Epidermal melanocyte (primary cell): ENCODE results near the gene POFUT1.

ENCODE experiments used
- DNase-seq: peaks from one replicate; pipeline ENCODE4 v3.0.0; 2011; ENCODE audit warnings: low spot score; ENCODE audit not compliant: insufficient read length

Gene POFUT1

GRCh38 chr20:32206760-32207625, 687 bp upstream of the POFUT1 start:
- DNase-seq = no peak

DNA sequence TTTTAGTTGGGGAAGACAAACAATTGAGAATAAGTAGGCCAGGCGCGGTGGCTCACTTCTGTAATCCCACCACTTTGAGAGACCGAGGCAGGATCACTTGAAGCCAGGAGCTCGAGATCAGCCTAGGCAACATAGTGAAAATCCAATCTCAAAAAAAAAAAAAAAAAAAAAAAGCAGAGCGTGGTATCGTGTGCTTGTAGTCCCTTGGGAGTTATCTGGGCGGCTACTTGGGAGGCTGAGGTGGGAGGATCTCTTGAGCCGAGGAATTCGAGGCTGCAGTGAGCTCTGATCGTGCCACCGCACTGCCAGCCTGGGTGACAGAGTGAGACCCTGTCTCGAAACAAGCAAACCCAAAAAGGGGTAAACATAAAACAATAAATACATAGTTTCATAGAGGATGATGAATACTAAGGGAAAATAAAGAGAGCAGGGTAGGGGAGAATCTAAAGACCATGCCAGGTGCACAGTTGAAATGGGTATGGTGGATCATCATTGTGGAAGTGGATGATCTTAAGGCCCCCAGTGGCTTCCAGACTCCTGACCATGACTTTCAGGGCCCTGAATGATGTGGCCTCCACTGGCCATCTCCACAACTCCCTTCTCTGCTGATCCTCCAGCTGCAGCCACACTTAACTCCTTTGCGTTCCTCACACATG, 947 bp downstream of the POFUT1 start:
- no peak for DNase-seq

DNA sequence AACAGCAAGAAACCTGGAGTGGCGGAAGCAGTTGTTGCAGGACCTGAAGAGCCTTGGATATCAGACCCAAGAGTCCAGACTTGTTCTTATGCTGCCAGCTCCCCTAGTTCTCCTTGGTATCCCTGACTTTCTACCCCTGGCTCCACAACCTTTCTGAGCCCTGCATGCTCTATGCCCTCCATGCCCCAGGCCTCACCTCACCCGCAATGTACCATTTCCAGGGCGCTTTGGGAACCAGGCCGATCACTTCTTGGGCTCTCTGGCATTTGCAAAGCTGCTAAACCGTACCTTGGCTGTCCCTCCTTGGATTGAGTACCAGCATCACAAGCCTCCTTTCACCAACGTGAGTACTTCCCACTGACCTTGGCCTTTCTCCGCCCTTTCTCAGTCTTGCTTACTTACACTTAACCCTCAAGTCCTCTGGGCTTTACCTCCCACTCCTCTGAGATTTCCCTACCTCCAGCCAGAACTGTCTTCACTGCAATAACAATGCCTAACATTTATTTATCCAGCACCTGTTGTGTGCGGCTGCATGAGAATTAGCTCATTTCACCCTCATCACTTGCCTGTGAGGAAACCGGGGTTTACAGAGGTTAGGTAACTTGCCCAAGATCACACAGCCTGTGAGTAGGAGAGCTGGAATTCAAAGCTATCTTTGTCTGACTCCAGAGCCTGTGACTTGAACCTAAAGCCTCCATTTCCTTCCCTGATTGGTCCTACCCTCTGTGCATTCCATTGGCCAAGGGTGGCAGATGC, 2.3 kb downstream of the POFUT1 start:
- no peak for DNase-seq

DNA sequence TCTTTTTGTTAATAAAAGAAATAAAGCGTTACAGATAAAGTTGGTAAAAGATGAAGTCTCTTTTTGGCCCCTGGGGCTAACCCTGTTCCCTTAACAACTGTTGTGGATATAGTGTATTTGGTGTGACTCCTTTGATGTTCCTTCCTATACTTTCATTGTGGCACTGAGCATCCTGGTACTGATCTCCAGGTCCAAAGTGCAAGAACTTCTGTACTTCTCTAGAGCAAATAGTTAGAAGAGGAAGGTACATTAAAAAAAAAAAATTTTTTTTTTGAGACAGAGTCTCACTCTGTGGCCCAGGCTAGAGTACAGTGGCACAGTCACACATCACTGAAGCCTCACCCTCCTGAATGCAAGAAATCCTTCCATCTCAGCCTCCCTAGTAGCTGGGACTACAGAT, 6.2 kb downstream of the POFUT1 start:
- no peak for DNase-seq

GRCh38 chr20:32215147-32215546, 7.5 kb downstream of the POFUT1 start:
- DNase-seq = no peak

DNA sequence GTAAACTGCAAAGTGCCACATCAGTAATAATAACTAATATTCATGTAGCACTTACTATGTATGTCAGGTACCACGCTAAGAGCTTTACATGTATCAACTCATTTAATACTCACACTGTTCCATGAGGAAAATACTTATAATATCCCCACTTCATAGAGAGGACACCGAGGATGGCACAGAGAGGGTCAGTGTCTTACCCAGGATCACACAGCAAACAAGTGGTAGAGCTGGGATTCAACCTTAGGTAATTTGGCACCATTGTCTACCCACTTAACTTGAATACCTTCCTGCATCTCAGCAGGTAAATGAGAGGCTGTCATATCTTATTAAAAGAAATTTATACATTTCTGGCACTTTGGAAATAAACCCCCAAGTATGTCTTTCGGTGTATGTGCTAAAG, 8.0 kb downstream of the POFUT1 start:
- DNase-seq = no peak

GRCh38 chr20:32216179-32217142, 8.8 kb downstream of the POFUT1 start:
- no peak for DNase-seq

GRCh38 chr20:32218156-32218900, 10.6 kb downstream of the POFUT1 start:
- no peak for DNase-seq

DNA sequence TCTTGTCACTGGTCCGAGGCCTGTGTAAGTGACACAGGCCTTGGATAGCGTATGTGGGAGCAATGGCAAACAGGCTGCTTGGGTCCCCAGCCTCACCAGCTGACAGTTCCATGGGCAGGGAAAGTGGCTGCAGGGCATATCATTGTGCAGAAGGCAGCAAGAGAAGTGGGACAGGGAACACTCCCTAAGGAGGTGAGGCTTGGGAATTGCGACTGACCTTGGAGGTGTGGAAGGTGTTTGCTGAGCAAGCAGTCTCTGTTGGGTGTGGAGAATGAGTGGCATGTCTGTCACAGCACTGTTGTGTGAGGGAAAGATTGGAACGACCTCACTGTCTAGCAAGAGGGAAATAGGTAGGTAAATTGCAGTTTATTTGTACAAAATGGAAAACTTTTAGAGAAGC, 16.8 kb downstream of the POFUT1 start:
- DNase-seq = no peak

DNA sequence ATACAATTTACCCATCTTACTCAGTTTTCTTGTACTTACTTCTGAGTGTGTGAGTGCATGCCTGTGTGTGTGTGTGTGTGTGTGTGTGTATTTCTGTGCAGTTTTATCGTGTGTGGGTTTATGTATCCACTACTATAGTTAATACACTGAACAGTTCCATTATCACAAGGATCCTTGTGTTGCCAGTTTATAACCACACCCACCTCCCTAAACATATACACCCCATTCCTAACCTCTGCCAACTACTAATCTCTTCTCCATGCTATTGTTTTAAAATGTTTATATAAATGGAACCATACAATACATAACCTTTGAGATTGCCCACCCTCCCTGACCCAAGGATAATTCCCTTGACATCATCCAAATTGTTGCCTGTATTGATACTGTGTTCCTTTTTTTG, 18.7 kb downstream of the POFUT1 start:
- DNase-seq = no peak

GRCh38 chr20:32227306-32227705, 19.6 kb downstream of the POFUT1 start:
- DNase-seq = no peak

DNA sequence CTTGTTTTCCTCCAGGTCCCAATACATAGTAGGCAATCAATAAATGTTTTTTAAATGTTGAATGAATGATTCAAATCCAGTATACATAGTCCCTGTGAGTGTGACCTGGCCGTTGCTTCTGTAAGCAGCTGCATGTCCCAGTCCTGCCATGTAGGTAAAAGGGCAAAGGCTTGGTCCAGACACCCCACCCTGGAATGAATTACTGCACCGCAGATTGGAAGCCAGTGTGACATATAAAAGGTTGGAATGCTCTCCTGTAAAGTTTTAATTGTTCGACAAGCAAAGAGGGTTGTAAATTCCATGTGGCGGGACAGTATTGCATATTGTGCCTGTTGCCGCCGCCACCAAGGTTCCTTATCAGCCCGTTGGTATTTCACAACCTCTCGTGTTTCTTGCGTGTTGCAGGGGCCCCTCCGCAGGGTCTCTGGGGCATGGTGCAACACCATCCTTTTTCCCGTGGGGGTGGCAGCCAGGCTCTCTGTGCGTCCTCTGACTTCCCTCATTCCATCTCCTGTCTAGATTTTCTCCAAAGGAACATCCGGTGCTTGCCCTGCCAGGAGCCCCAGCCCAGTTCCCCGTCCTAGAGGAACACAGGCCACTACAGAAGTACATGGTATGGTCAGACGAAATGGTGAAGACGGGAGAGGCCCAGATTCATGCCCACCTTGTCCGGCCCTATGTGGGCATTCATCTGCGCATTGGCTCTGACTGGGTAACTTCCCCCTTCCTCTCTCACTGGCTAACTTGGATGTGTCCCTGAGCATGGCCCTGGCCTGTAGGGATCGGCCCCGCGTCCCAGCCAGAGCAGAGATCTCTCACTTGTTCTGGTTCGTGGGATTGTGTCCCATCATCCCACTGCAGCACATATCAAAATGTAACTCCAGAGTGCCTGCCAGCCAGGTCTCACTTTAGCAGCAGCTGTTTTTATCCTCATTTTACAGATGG, 20.3 kb downstream of the POFUT1 start:
- no peak for DNase-seq

- DNase-seq = no peak
Observed at GRCh38 chr20:32229251-32229747, 21.6 kb downstream of the POFUT1 start.

GRCh38 chr20:32230707-32231106, 23.0 kb downstream of the POFUT1 start:
- no peak for DNase-seq

- DNase-seq = no peak
Observed at GRCh38 chr20:32231245-32231644, 23.6 kb downstream of the POFUT1 start.

DNA sequence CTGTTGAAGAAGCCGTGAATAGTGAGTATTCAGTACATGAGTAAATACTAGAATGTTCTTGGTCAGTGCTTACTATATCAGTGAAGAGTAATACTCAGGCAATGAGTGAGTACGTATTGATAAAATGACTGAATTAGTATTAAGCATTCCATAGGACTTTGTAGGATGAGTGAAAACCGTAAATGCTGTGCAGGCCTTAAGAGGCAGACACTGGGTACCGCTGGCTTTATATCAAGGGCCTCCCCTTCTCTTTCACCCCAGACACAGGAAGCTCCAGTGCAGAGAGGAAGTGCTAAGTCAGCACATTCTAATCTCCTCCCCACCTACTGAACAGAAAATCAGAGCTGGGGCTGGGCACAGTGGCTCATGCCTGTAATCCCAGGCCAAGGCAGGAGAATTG, 24.2 kb downstream of the POFUT1 start:
- DNase-seq = no peak

- no peak for DNase-seq
Observed at GRCh38 chr20:32232326-32232886, 24.7 kb downstream of the POFUT1 start.

DNA sequence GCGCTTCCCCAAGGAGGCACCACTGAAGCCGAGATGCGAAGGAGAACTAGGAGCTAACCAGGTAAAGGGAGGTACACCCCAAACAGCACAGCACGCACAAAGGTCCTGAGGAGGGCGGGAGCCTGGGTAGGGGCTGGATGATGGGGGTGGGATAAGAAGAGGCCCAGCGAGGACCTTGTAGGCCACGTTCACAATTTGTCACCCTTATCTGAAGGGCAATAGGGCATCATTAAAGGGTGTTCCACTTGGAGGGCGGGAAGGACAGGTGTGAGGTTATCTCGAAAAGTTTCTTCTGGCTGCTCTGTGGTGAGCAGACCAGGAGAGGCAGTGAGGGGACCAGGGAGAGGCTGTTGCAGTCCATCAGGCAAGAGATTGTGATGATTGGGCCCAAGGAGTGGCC, 25.6 kb downstream of the POFUT1 start:
- DNase-seq = no peak
